MM.1S (cell line): ENCODE measurements around the gene KCNA5.

Source experiments
- EZH2 ChIP-seq: fragments of 300-600 bp; sonication (generic); optimal IDR thresholded peaks from 2 replicates; pipeline ENCODE3; 2017; ENCODE audit warnings: low read depth, mild to moderate bottlenecking, antibody characterized with exemption, low read length, mixed read lengths
- EZH2phosphoT487 ChIP-seq: fragments of 300-600 bp; sonication (generic); IDR thresholded peaks from 2 replicates; pipeline ENCODE4 v1.6.1; 2018; ENCODE audit warnings: antibody characterized with exemption, low read length
- TF ChIP-seq, protein P1 (sequence below): fragments of 300-600 bp; sonication (generic); IDR thresholded peaks from 2 replicates; pipeline ENCODE4 v1.5.1; 2016; ENCODE audit warnings: antibody characterized with exemption, low read length, mixed read lengths

DNA sequence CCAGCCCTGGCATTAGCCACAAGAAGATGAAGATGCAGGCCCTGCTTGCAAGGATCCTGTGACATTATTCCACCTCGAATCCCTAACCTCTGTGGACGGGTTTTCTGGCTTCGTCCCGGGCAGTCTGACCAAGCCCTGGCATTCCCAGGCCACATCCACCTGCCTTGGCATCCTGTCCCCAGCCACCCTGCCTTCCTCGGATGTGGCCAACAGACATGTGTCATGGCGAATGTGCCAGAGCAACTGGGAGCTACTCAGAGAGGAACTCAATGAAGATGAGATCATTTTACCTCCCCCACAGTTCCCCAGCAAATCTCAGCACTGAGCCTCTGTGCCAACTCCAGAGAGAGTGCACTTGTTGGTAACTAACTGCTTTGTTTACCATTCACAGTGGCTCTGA is 33.5 kb upstream of the KCNA5 start:
- TF ChIP-seq, protein P1, sequence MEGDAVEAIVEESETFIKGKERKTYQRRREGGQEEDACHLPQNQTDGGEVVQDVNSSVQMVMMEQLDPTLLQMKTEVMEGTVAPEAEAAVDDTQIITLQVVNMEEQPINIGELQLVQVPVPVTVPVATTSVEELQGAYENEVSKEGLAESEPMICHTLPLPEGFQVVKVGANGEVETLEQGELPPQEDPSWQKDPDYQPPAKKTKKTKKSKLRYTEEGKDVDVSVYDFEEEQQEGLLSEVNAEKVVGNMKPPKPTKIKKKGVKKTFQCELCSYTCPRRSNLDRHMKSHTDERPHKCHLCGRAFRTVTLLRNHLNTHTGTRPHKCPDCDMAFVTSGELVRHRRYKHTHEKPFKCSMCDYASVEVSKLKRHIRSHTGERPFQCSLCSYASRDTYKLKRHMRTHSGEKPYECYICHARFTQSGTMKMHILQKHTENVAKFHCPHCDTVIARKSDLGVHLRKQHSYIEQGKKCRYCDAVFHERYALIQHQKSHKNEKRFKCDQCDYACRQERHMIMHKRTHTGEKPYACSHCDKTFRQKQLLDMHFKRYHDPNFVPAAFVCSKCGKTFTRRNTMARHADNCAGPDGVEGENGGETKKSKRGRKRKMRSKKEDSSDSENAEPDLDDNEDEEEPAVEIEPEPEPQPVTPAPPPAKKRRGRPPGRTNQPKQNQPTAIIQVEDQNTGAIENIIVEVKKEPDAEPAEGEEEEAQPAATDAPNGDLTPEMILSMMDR, result no peak
- no peak for TF ChIP-seq EZH2phosphoT487
- no peak for TF ChIP-seq EZH2
